CD1c-positive myeloid dendritic cell (primary cell): ENCODE measurements around the gene WASHC3.
"Not testable (repeated sequence)": the region's sequence is repeated elsewhere in the genome, so short reads cannot be mapped to it uniquely, and the experiment has no call there.

ENCODE experiments used
- DNase-seq: peaks from one replicate; pipeline ENCODE4 v3.0.0-alpha.2; 2016; ENCODE audit errors: extremely low spot score

Gene WASHC3

GRCh38 chr12:102061560-102062418 lies at the start of gene WASHC3:
TSS of gene WASHC3 (minus strand) at chr12:102061991. CDS start at chr12:102061962, 29 bp downstream.
- peak; percentile 97 for DNase-seq

GRCh38 chr12:102110782-102111181 lies 49.0 kb upstream of the WASHC3 start:
- DNase-seq, result no peak

GRCh38 chr12:102107970-102108369 lies 46.2 kb upstream of the WASHC3 start:
- DNase-seq, result no peak

- DNase-seq, result no peak
These were observed 45.1 kb upstream of the WASHC3 start for GRCh38 chr12:102106905-102107304.

- no peak for DNase-seq
These were observed 35.1 kb upstream of the WASHC3 start for GRCh38 chr12:102096855-102097254.

- DNase-seq, result peak; percentile 5
These were observed 34.0 kb upstream of the WASHC3 start for GRCh38 chr12:102095677-102096263.

- DNase-seq, result no peak
These were observed 31.5 kb upstream of the WASHC3 start for GRCh38 chr12:102093319-102093718.

GRCh38 chr12:102089228-102089835 lies 27.5 kb upstream of the WASHC3 start:
- not testable (repeated sequence) for DNase-seq

GRCh38 chr12:102080842-102081241 lies 19.1 kb upstream of the WASHC3 start:
- DNase-seq, result no peak

- not testable (repeated sequence) for DNase-seq
These were observed 10.3 kb upstream of the WASHC3 start for GRCh38 chr12:102072092-102072491.

GRCh38 chr12:102069707-102070106 lies 7.9 kb upstream of the WASHC3 start:
- DNase-seq, result no peak

- no peak for DNase-seq
These were observed 5.9 kb upstream of the WASHC3 start for GRCh38 chr12:102067574-102068258.

- no peak for DNase-seq
These were observed 2.7 kb upstream of the WASHC3 start for GRCh38 chr12:102064476-102064875.

GRCh38 chr12:102063069-102063468 lies 1.3 kb upstream of the WASHC3 start:
- no peak for DNase-seq

- DNase-seq, result no peak
These were observed 622 bp upstream of the WASHC3 start for GRCh38 chr12:102062419-102062806.

GRCh38 chr12:102061096-102061559 lies 663 bp downstream of the WASHC3 start:
- DNase-seq, result peak; percentile 40

- DNase-seq, result no peak
These were observed 2.4 kb downstream of the WASHC3 start for GRCh38 chr12:102059343-102059742.

- no peak for DNase-seq
These were observed 7.4 kb downstream of the WASHC3 start for GRCh38 chr12:102054345-102054744.

- DNase-seq, result no peak
These were observed 8.8 kb downstream of the WASHC3 start for GRCh38 chr12:102053062-102053349.

- no peak for DNase-seq
These were observed 9.4 kb downstream of the WASHC3 start for GRCh38 chr12:102052192-102053061.

- DNase-seq, result no peak
These were observed 10.3 kb downstream of the WASHC3 start for GRCh38 chr12:102051431-102051965.
